ENCODE results near the gene LYRM1.

The LYRM1 gene

GRCh38 chr16:20883554-20884239, 16.9 kb upstream of the LYRM1 start:
- Histone ChIP-seq H3K9me3 (ENCODE audit: insufficient read depth, low read length) (no peaks in the 10 kb centered on the region), H3K4me1 (ENCODE audit: insufficient read depth, insufficient read length) (no peaks in the 10 kb centered on the region), H3K27me3 (ENCODE audit: insufficient read depth, insufficient read length) (no peaks in the 10 kb centered on the region), H3K4me3 (ENCODE audit: insufficient read length, low read depth) (no peak overlapping the region), H3K9ac (ENCODE audit: insufficient read length, low read depth) (no peak overlapping the region), H3K36me3 (ENCODE audit: insufficient read depth, insufficient read length, low read length) (peaks cover 12% of the 10 kb centered on the region)
- DNase-seq (ENCODE audit: low read depth, low spot score) = no peak
- TF ChIP-seq ZNF274 (IDR thresholded peaks at IDR 0.05; ENCODE audit: low read depth, low read length) = no peak
- no peak for TF ChIP-seq SUZ12 (IDR thresholded peaks at IDR 0.05; ENCODE audit: extremely low read depth, insufficient read depth, insufficient read length)
- TF ChIP-seq YY1 (IDR thresholded peaks at IDR 0.05; ENCODE audit: insufficient read depth, insufficient read length) = no peak

GRCh38 chr16:20884240-20884556, 16.4 kb upstream of the LYRM1 start:
- H3K4me3 ChIP-seq (ENCODE audit: insufficient read length, low read depth) = no peak overlapping the region
- no peak for TF ChIP-seq ZNF274 (IDR thresholded peaks at IDR 0.05; ENCODE audit: low read depth, low read length)
- no peak for TF ChIP-seq YY1 (IDR thresholded peaks at IDR 0.05; ENCODE audit: insufficient read depth, insufficient read length)
- no peak for TF ChIP-seq SUZ12 (IDR thresholded peaks at IDR 0.05; ENCODE audit: extremely low read depth, insufficient read depth, insufficient read length)
- H3K4me1 ChIP-seq (ENCODE audit: insufficient read depth, insufficient read length) = no peaks in the 10 kb centered on the region
- H3K27me3 ChIP-seq (ENCODE audit: insufficient read depth, insufficient read length) = no peaks in the 10 kb centered on the region
- H3K9me3 ChIP-seq (ENCODE audit: insufficient read depth, low read length) = no peaks in the 10 kb centered on the region
- H3K9ac ChIP-seq (ENCODE audit: insufficient read length, low read depth) = no peak overlapping the region
- H3K36me3 ChIP-seq (ENCODE audit: insufficient read depth, insufficient read length, low read length) = peaks cover 12% of the 10 kb centered on the region
- no peak for DNase-seq (ENCODE audit: low read depth, low spot score)

- H3K4me1 ChIP-seq (ENCODE audit: insufficient read depth, insufficient read length) = peaks cover 3% of the 10 kb centered on the region
Measured at GRCh38 chr16:20886320-20886719, 14.3 kb upstream of the LYRM1 start.

GRCh38 chr16:20887207-20887606, 13.4 kb upstream of the LYRM1 start:
- Histone ChIP-seq H3K27me3 (ENCODE audit: insufficient read depth, insufficient read length) (no peaks in the 10 kb centered on the region), H3K9me3 (ENCODE audit: insufficient read depth, low read length) (no peaks in the 10 kb centered on the region), H3K9ac (ENCODE audit: insufficient read length, low read depth) (no peak overlapping the region), H3K36me3 (ENCODE audit: insufficient read depth, insufficient read length, low read length) (peaks cover 21% of the 10 kb centered on the region), H3K4me3 (ENCODE audit: insufficient read length, low read depth) (no peak overlapping the region), H3K4me1 (ENCODE audit: insufficient read depth, insufficient read length) (peaks cover 3% of the 10 kb centered on the region)
- TF ChIP-seq ZNF274 (IDR thresholded peaks at IDR 0.05; ENCODE audit: low read depth, low read length) (no peak), YY1 (IDR thresholded peaks at IDR 0.05; ENCODE audit: insufficient read depth, insufficient read length) (no peak), SUZ12 (IDR thresholded peaks at IDR 0.05; ENCODE audit: extremely low read depth, insufficient read depth, insufficient read length) (no peak)
- no peak for DNase-seq (ENCODE audit: low read depth, low spot score)

More at GRCh38 chr16:20886320-20886719, 14.3 kb upstream of the LYRM1 start:
- H3K27me3 ChIP-seq (ENCODE audit: insufficient read depth, insufficient read length) = no peaks in the 10 kb centered on the region
- no peak overlapping the region for H3K9ac ChIP-seq (ENCODE audit: insufficient read length, low read depth)
- H3K4me3 ChIP-seq (ENCODE audit: insufficient read length, low read depth) = no peak overlapping the region
- TF ChIP-seq SUZ12 (IDR thresholded peaks at IDR 0.05; ENCODE audit: extremely low read depth, insufficient read depth, insufficient read length) (no peak), YY1 (IDR thresholded peaks at IDR 0.05; ENCODE audit: insufficient read depth, insufficient read length) (no peak), ZNF274 (IDR thresholded peaks at IDR 0.05; ENCODE audit: low read depth, low read length) (no peak)
- H3K36me3 ChIP-seq (ENCODE audit: insufficient read depth, insufficient read length, low read length) = peaks cover 12% of the 10 kb centered on the region
- no peak for DNase-seq (ENCODE audit: low read depth, low spot score)
- no peaks in the 10 kb centered on the region for H3K9me3 ChIP-seq (ENCODE audit: insufficient read depth, low read length)

- Histone ChIP-seq H3K4me1 (ENCODE audit: insufficient read depth, insufficient read length) (peaks cover 7% of the 10 kb centered on the region), H3K9me3 (ENCODE audit: insufficient read depth, low read length) (no peaks in the 10 kb centered on the region), H3K27me3 (ENCODE audit: insufficient read depth, insufficient read length) (no peaks in the 10 kb centered on the region), H3K9ac (ENCODE audit: insufficient read length, low read depth) (no peak overlapping the region), H3K4me3 (ENCODE audit: insufficient read length, low read depth) (no peak overlapping the region), H3K36me3 (ENCODE audit: insufficient read depth, insufficient read length, low read length) (peaks cover 39% of the 10 kb centered on the region)
- DNase-seq (ENCODE audit: low read depth, low spot score) = peak; percentile 38
- no peak for TF ChIP-seq YY1 (IDR thresholded peaks at IDR 0.05; ENCODE audit: insufficient read depth, insufficient read length)
- TF ChIP-seq SUZ12 (IDR thresholded peaks at IDR 0.05; ENCODE audit: extremely low read depth, insufficient read depth, insufficient read length) = no peak
- TF ChIP-seq ZNF274 (IDR thresholded peaks at IDR 0.05; ENCODE audit: low read depth, low read length) = no peak
Measured at GRCh38 chr16:20889625-20890275, 10.8 kb upstream of the LYRM1 start.

GRCh38 chr16:20894388-20894787, 6.2 kb upstream of the LYRM1 start:
- peaks cover 52% of the 10 kb centered on the region for H3K36me3 ChIP-seq (ENCODE audit: insufficient read depth, insufficient read length, low read length)
- no peaks in the 10 kb centered on the region for H3K9me3 ChIP-seq (ENCODE audit: insufficient read depth, low read length)
- H3K4me3 ChIP-seq (ENCODE audit: insufficient read length, low read depth) = no peak overlapping the region

GRCh38 chr16:20897253-20897897, 3.2 kb upstream of the LYRM1 start:
- H3K27me3 ChIP-seq (ENCODE audit: insufficient read depth, insufficient read length) = no peaks in the 10 kb centered on the region
- no peak for DNase-seq (ENCODE audit: low read depth, low spot score)
- H3K4me1 ChIP-seq (ENCODE audit: insufficient read depth, insufficient read length) = peaks cover 3% of the 10 kb centered on the region
- H3K9ac ChIP-seq (ENCODE audit: insufficient read length, low read depth) = no peak overlapping the region
- H3K36me3 ChIP-seq (ENCODE audit: insufficient read depth, insufficient read length, low read length) = peaks cover 42% of the 10 kb centered on the region
- no peak overlapping the region for H3K4me3 ChIP-seq (ENCODE audit: insufficient read length, low read depth)
- H3K9me3 ChIP-seq (ENCODE audit: insufficient read depth, low read length) = no peaks in the 10 kb centered on the region
- TF ChIP-seq SUZ12 (IDR thresholded peaks at IDR 0.05; ENCODE audit: extremely low read depth, insufficient read depth, insufficient read length) (no peak), ZNF274 (IDR thresholded peaks at IDR 0.05; ENCODE audit: low read depth, low read length) (no peak), YY1 (IDR thresholded peaks at IDR 0.05; ENCODE audit: insufficient read depth, insufficient read length) (no peak)

More at GRCh38 chr16:20894388-20894787, 6.2 kb upstream of the LYRM1 start:
- Histone ChIP-seq H3K4me1 (ENCODE audit: insufficient read depth, insufficient read length) (peaks cover 7% of the 10 kb centered on the region), H3K27me3 (ENCODE audit: insufficient read depth, insufficient read length) (no peaks in the 10 kb centered on the region), H3K9ac (ENCODE audit: insufficient read length, low read depth) (no peak overlapping the region)
- TF ChIP-seq YY1 (IDR thresholded peaks at IDR 0.05; ENCODE audit: insufficient read depth, insufficient read length) = no peak
- no peak for TF ChIP-seq SUZ12 (IDR thresholded peaks at IDR 0.05; ENCODE audit: extremely low read depth, insufficient read depth, insufficient read length)
- no peak for TF ChIP-seq ZNF274 (IDR thresholded peaks at IDR 0.05; ENCODE audit: low read depth, low read length)
- no peak for DNase-seq (ENCODE audit: low read depth, low spot score)

Data from NT2/D1 (cell line).